Spinal cord (tissue), 10 donors: ENCODE data around the gene RASA2. TPM values are rescaled to one million over a fixed set of nuclear protein-coding genes. Genes with fewer than 3 reads are reported as not detected.
"Not testable (repeated sequence)": the region's sequence is repeated elsewhere in the genome, so short reads cannot be mapped to it uniquely, and the experiment has no call there.

Experiments used
- DNase-seq, 6 donors: peaks; one replicate each; pipeline versions ENCODE4 v3.0.0 to v3.0.0-alpha.2; 2013 to 2015; ENCODE audit warnings: low spot score in 6 of 6, low read depth in 4 of 6
- H3K27ac ChIP-seq: one replicate; pipeline ENCODE4 v1.5.1; 2013; ENCODE audit warnings: low read depth, low read length, control low read depth
- H3K27me3 ChIP-seq: one replicate; pipeline ENCODE4 v1.6.1; 2013; ENCODE audit warnings: low read length; ENCODE audit not compliant: control insufficient read depth, insufficient read depth
- H3K36me3 ChIP-seq: one replicate; pipeline ENCODE4 v1.6.1; 2013; ENCODE audit warnings: low read length; ENCODE audit not compliant: control insufficient read depth, insufficient read depth
- H3K4me1 ChIP-seq: one replicate; pipeline ENCODE4 v1.6.1; 2013; ENCODE audit warnings: low read length; ENCODE audit not compliant: control insufficient read depth, insufficient read depth
- H3K4me3 ChIP-seq: one replicate; pipeline ENCODE4 v1.5.1; 2013; ENCODE audit warnings: low read depth, low read length, control low read depth
- H3K9me3 ChIP-seq: one replicate; pipeline ENCODE4 v1.6.1; 2013; ENCODE audit warnings: low read length; ENCODE audit not compliant: control insufficient read depth, insufficient read depth
- WGBS: methylation state at CpG from one replicate; pipeline ENCODE4 v1.1.5; 2013; ENCODE audit warnings: missing lambda C conversion rate; ENCODE audit not compliant: insufficient coverage; 5-methylcytosine and 5-hydroxymethylcytosine counted together
- polyA plus RNA-seq, 2 donors: library from polyadenylated mRNA; unstranded; fragments of 120-200 nt; gene quantifications; one replicate each; pipeline ENCODE4 v1.2.1, GENCODE V29; 2013; ENCODE audit not compliant: insufficient read length in 2 of 2
- total RNA-seq, 2 donors: library from RNA; depleted of rRNA in 1 of 2; stranded (reverse); fragments of 120-200 nt in 1 of 2; fragments of >200 nt in 1 of 2; gene quantifications; one replicate each; pipeline versions ENCODE4 v1.2.3 to v1.2.4, GENCODE V29; 2013 to 2014
- donor health status: healthy.

The RASA2 gene
- total and polyA plus RNA-seq, 4 donors: 17.4 to 27.9 (median 19.0) TPM

- under 1% methylated on average over 55 of the region's 55 CpGs for WGBS
- peak in 5 of 6 donors; percentile 20 to 83 (median 43) for DNase-seq
- H3K27me3 ChIP-seq: no peaks in the 10 kb centered on the region
- no peaks in the 10 kb centered on the region for H3K9me3 ChIP-seq
- no peaks in the 10 kb centered on the region for H3K36me3 ChIP-seq
- peaks cover 5% of the 10 kb centered on the region for H3K4me1 ChIP-seq
- peak overlapping the region; percentile 89 for H3K27ac ChIP-seq
- H3K4me3 ChIP-seq: peak overlapping the region; percentile 85
These were observed 860 bp downstream of the RASA2 start for GRCh38 chr3:141487521-141488252.

- Histone ChIP-seq H3K4me1 (peaks cover 5% of the 10 kb centered on the region), H3K4me3 (no peak overlapping the region), H3K36me3 (no peaks in the 10 kb centered on the region), H3K9me3 (no peaks in the 10 kb centered on the region), H3K27me3 (no peaks in the 10 kb centered on the region), H3K27ac (no peak overlapping the region)
- no peak for DNase-seq
- WGBS: no CpG with 5 or more reads among the region's 1 CpG
These were observed 2.4 kb downstream of the RASA2 start for GRCh38 chr3:141489203-141489602.

- Histone ChIP-seq H3K4me3 (no peak overlapping the region), H3K4me1 (peaks cover 5% of the 10 kb centered on the region), H3K27ac (no peak overlapping the region), H3K36me3 (no peaks in the 10 kb centered on the region), H3K9me3 (no peaks in the 10 kb centered on the region), H3K27me3 (no peaks in the 10 kb centered on the region)
- WGBS: 100% methylated on average over 1 of the region's 3 CpGs
- no peak for DNase-seq
These were observed 4.3 kb downstream of the RASA2 start for GRCh38 chr3:141491081-141491480.

GRCh38 chr3:141491929-141492328, 5.1 kb downstream of the RASA2 start:
- no peak for DNase-seq
- no peak overlapping the region for H3K27ac ChIP-seq
- no peaks in the 10 kb centered on the region for H3K36me3 ChIP-seq
- WGBS: no CpG with 5 or more reads among the region's 1 CpG
- no peaks in the 10 kb centered on the region for H3K4me1 ChIP-seq
- H3K9me3 ChIP-seq: no peaks in the 10 kb centered on the region
- H3K27me3 ChIP-seq: no peaks in the 10 kb centered on the region
- H3K4me3 ChIP-seq: no peak overlapping the region

- H3K4me3 ChIP-seq: no peak overlapping the region
- no peaks in the 10 kb centered on the region for H3K36me3 ChIP-seq
- no peak overlapping the region for H3K27ac ChIP-seq
- no CpG with 5 or more reads among the region's 1 CpG for WGBS
- no peaks in the 10 kb centered on the region for H3K9me3 ChIP-seq
- H3K27me3 ChIP-seq: no peaks in the 10 kb centered on the region
- no peak for DNase-seq
- no peaks in the 10 kb centered on the region for H3K4me1 ChIP-seq
These were observed 6.4 kb downstream of the RASA2 start for GRCh38 chr3:141493184-141493583.

- not testable (repeated sequence) for DNase-seq, H3K9me3 ChIP-seq, H3K4me3 ChIP-seq, H3K27me3 ChIP-seq, H3K4me1 ChIP-seq, H3K27ac ChIP-seq, H3K36me3 ChIP-seq
- WGBS: 100% methylated on average over 3 of the region's 4 CpGs
These were observed 10.8 kb downstream of the RASA2 start for GRCh38 chr3:141497589-141497988.

GRCh38 chr3:141498598-141499223, 11.9 kb downstream of the RASA2 start:
- Histone ChIP-seq H3K36me3 (no peaks in the 10 kb centered on the region), H3K4me1 (no peaks in the 10 kb centered on the region), H3K4me3 (no peak overlapping the region), H3K9me3 (no peaks in the 10 kb centered on the region), H3K27me3 (no peaks in the 10 kb centered on the region), H3K27ac (no peak overlapping the region)
- DNase-seq: peak in 1 of 6 donors; percentile 3
- 100% methylated on average over 1 of the region's 6 CpGs for WGBS

- H3K4me3 ChIP-seq: no peak overlapping the region
- no peaks in the 10 kb centered on the region for H3K9me3 ChIP-seq
- WGBS: no CpG with 5 or more reads among the region's 4 CpGs
- no peaks in the 10 kb centered on the region for H3K36me3 ChIP-seq
- no peaks in the 10 kb centered on the region for H3K4me1 ChIP-seq
- H3K27me3 ChIP-seq: no peaks in the 10 kb centered on the region
- DNase-seq: no peak
- H3K27ac ChIP-seq: no peak overlapping the region
These were observed 12.5 kb downstream of the RASA2 start for GRCh38 chr3:141499284-141499683.

- H3K4me1 ChIP-seq: no peaks in the 10 kb centered on the region
These were observed 13.1 kb downstream of the RASA2 start for GRCh38 chr3:141499965-141500364.

GRCh38 chr3:141500397-141500796, 13.6 kb downstream of the RASA2 start:
- no peaks in the 10 kb centered on the region for H3K9me3 ChIP-seq
- no peaks in the 10 kb centered on the region for H3K36me3 ChIP-seq
- DNase-seq: no peak
- no peaks in the 10 kb centered on the region for H3K4me1 ChIP-seq
- no peak overlapping the region for H3K4me3 ChIP-seq
- no CpG with 5 or more reads among the region's 1 CpG for WGBS
- no peaks in the 10 kb centered on the region for H3K27me3 ChIP-seq
- no peak overlapping the region for H3K27ac ChIP-seq

More at GRCh38 chr3:141499965-141500364, 13.1 kb downstream of the RASA2 start:
- Histone ChIP-seq H3K9me3 (no peaks in the 10 kb centered on the region), H3K4me3 (no peak overlapping the region), H3K27me3 (no peaks in the 10 kb centered on the region), H3K27ac (no peak overlapping the region), H3K36me3 (no peaks in the 10 kb centered on the region)
- DNase-seq: no peak
